ENCODE results near the gene PRKCA. TPM values are rescaled to one million over a fixed set of nuclear protein-coding genes. Genes with fewer than 3 reads are reported as not detected.

PRKCA gene
- total RNA-seq, 1 donor: 60.5 TPM

DNA sequence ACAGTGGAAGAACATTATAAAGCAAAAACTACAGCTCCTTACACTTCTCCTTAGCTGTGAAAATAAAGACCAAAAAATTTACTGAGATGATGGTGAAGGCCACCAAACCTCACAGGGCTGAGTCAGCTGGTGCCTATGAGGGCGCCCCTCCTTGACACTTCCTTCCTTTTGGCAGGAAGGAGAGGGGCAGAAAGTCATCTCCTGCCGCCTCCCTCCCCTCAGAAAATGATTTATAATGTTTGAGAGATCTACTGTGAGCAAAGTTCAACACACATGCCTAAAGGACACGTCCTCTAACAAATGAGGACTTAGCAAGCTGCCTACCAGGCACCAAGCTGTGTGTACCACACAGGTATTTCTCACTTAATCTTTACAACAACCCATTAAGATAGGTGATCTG, 245.7 kb downstream of the PRKCA start:
- no peak for DNase-seq (ENCODE audit: low read depth)
- TF ChIP-seq, protein P1, sequence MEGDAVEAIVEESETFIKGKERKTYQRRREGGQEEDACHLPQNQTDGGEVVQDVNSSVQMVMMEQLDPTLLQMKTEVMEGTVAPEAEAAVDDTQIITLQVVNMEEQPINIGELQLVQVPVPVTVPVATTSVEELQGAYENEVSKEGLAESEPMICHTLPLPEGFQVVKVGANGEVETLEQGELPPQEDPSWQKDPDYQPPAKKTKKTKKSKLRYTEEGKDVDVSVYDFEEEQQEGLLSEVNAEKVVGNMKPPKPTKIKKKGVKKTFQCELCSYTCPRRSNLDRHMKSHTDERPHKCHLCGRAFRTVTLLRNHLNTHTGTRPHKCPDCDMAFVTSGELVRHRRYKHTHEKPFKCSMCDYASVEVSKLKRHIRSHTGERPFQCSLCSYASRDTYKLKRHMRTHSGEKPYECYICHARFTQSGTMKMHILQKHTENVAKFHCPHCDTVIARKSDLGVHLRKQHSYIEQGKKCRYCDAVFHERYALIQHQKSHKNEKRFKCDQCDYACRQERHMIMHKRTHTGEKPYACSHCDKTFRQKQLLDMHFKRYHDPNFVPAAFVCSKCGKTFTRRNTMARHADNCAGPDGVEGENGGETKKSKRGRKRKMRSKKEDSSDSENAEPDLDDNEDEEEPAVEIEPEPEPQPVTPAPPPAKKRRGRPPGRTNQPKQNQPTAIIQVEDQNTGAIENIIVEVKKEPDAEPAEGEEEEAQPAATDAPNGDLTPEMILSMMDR (IDR thresholded peaks at IDR 0.05; ENCODE audit: insufficient read depth, low read depth, low read length): no peak
- no peak overlapping the region for H3K4me3 ChIP-seq (ENCODE audit: low read depth, low read length)

DNA sequence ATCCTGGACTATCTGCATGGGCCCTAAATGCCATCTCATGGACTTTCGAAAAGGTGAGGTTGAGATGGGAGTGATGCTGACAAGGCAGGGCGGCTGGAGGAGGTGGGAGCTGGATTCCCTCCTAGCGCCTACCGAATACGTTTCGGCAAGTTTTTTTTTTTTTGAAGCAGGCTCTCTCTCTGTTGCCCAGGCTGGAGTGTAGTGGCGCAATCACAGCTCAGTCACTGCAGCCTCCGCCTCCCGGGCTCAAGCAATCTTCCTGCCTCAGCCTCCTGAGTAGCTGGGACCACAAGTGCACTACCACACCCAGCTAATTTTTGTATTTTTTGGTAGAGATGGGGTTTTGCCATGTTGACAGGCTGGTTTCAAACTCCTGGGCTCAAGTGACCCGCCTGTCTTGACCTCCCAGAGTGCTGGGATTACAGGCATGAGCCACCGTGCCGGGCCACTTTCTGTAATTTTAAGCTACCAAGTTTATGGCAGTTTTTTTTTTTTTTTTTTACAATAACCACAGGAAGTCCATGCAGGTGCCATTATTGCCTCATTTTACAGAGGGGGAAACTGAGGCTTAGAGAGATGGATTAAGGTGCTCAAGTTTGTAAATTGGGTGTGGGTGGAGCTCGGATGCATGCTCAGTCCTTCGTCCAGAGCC, 246.4 kb downstream of the PRKCA start:
- TF ChIP-seq, protein P1 (IDR thresholded peaks at IDR 0.05; ENCODE audit: insufficient read depth, low read depth, low read length): no peak
- DNase-seq (ENCODE audit: low read depth): peak; percentile 60
- H3K4me3 ChIP-seq (ENCODE audit: low read depth, low read length): no peak overlapping the region

DNA sequence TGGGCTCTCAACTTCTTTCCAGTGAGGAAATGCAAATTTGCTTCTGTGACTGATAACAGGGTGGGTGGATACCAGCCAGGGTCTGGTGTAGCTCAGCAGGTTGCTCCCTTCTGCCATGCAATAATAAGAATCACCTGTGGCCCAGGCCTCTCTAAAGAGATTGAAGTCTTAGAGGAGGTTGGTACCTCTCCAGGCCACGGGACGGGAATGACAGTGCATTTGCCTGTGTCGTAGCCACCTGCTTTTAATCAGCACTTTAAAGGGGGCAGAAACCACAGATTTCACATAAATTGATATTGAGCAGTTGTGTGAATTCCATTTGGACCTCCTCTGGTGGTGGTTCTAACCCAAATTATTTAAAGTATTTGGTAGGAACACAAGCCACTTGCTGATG, 246.9 kb downstream of the PRKCA start:
- DNase-seq (ENCODE audit: low read depth): peak; percentile 54
- no peak overlapping the region for H3K4me3 ChIP-seq (ENCODE audit: low read depth, low read length)
- TF ChIP-seq, protein P1 (IDR thresholded peaks at IDR 0.05; ENCODE audit: insufficient read depth, low read depth, low read length): no peak

DNA sequence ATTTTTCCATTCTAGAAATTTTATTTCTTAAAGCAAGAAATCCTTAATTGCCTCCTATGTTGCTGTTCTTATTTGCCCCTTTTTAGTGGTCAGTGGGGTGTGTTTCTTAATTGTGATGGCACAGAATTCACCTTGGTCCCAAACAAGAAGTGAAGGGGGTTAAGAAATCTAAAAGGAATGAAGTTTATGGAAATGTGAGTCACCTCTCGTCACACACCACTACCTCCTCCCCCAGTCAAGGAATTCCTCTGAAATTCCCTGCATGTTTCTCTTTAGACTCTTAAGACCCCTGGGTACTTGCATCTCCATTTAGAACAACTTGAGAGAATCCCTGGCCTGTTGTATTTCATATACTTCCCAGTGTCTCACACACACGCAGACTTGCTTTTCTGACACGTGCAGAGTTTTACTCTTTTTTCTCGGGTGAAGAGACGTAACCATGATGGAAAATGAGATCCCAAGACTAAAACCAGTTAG, 247.4 kb downstream of the PRKCA start:
- TF ChIP-seq, protein P1 (IDR thresholded peaks at IDR 0.05; ENCODE audit: insufficient read depth, low read depth, low read length): no peak
- no peak overlapping the region for H3K4me3 ChIP-seq (ENCODE audit: low read depth, low read length)
- DNase-seq (ENCODE audit: low read depth): peak; percentile 75

DNA sequence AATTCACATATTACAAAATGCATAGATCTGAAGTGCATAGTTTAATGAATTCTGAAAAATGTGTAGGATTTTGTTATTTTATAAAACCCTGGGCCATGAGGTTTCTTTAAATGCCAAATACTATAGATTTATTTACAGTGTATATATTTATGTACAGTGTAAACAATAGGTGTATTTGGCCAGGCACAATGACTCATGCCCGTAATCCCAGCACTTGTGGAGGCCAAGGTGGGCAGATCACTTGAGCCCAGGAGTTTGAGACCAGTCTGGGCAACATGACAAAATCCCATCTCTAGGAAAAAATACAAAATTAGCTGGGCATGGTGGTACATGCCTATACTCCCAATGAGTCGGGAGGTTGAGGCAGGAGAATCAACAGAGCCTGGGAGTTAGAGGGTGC, 249.4 kb downstream of the PRKCA start:
- TF ChIP-seq, protein P1 (IDR thresholded peaks at IDR 0.05; ENCODE audit: insufficient read depth, low read depth, low read length): no peak
- DNase-seq (ENCODE audit: low read depth): no peak
- no peak overlapping the region for H3K4me3 ChIP-seq (ENCODE audit: low read depth, low read length)

DNA sequence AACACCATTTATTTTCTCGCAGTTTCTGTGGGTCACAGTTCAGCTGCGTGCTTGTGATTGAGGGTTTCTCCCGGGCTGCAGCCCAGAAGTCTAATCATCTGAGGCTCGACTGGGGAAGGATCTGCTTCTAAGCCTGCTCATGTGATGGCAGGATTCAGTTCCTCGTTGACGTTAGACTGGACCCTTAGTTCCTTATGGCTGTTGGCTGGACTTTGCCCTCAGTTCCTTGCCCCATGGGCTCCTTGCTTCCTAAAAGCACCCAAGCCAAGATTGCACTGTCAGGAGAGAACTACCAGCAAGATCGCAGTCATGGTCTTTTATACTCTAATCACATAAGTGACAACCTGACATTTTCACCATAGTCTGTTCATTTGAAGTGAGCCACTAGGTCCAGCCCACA, 250.0 kb downstream of the PRKCA start:
- DNase-seq (ENCODE audit: low read depth): no peak
- TF ChIP-seq, protein P1 (IDR thresholded peaks at IDR 0.05; ENCODE audit: insufficient read depth, low read depth, low read length): no peak
- no peak overlapping the region for H3K4me3 ChIP-seq (ENCODE audit: low read depth, low read length)

DNA sequence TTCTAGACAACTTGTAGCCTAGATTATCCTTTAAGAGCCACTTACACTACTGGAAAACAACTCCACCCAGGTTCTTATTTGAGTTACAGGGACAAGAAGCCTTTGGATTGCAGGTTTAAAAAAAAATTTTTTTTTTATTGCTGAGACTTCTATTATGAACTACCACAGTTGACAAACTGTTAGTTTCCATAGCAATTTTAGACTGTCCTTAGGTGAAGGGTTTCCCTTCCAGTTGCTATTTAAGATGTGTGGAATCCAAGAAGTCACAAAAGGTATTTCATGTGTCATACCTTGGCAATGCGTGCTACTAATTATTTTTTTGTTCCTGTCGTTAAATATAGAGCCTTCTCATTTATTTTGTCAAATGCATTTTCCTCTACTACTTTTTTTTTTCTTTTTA, 253.2 kb downstream of the PRKCA start:
- no peak for DNase-seq (ENCODE audit: low read depth)
- TF ChIP-seq, protein P1 (IDR thresholded peaks at IDR 0.05; ENCODE audit: insufficient read depth, low read depth, low read length): no peak

More for the DNA sequence above, 253.2 kb downstream of the PRKCA start:
- H3K4me3 ChIP-seq (ENCODE audit: low read depth, low read length): no peak overlapping the region
